HTR-8/SVneo (cell line): ENCODE data around the gene TMEM163.
"Not testable (repeated sequence)": the region's sequence is repeated elsewhere in the genome, so short reads cannot be mapped to it uniquely, and the experiment has no call there.

Experiments
- DNase-seq: peaks from one replicate; pipeline ENCODE4 v3.0.0; 2011; ENCODE audit warnings: low spot score, mixed read lengths; ENCODE audit not compliant: insufficient read length
- FAIRE-seq: peaks from 2 replicates; lab custom pipeline; 2011; peaks lifted over from hg19 to GRCh38; lab: Jason Lieb, UNC

TMEM163 gene

DNA sequence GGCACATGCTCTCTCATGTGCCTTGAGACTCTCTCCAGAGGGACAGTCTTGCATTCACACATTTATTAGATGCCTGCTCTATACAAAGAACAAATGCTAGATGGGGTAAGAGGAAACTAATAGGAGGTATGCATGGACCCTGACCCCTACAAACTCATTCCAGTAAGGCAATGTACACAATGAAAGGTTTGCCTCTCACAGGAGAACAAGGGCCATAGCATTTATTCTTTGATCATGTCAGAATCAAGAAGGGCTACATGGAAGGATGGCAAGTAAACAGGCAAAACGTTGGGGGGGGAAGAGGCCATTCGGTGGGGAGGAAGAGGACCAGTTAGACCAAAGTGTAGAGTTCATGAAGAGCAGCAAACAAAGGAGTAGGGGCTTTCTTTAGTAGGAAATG lies 130.2 kb downstream of the TMEM163 start:
- DNase-seq (no peak), FAIRE-seq (no peak)

DNA sequence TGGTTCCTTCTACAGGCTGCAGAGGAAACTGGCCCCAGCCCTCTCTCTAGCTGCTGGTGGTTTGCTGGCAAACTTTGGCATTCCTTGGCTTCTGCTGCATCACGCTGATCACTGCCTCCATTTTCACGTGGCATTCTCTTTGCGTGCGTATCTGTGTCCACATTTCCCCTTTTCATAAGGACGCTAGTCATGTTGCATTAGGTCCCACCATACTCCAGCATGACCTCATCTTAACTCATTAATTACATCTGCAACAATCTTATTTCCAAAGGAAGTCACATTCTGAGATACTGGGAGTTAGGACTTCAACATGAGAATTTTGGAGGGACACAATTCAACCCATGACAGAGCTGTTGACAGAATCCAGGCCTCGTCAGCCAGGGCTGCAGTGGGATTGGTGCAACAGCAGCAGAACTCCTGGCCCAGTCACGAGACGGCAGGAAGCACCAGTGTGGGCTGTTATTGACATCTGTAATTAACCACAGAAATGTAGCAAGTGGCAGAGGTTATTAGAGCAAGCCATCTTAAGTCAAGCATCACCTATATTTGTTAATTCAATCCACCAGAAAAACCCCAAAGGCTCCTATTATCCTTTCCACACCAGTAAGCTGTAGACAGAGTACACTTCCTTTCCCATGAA lies 132.4 kb downstream of the TMEM163 start:
- DNase-seq: no peak

DNA sequence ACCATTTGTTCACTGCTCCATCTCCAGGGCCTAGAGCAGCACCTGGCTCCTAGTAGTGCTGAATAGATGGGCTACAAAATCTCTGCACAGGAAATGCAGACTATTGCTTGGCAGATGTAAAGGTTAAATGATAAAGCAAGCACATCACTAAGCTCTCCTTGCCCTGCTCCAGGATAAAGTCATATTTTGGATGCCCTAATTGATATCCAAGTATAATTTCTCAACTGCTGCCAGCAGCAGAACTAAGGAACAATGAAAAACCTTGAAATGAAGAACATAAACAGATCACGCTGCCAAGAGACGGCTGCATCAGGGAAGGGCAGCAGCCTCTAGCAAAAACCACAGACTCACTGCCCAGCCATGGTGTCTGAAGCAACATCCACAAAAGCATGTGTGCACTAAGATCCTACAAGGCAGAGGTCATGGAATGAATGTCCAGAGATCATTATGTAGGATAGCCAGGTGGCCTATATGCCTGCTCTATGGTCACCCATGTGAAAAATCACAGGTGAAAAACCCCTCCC lies 134.7 kb downstream of the TMEM163 start:
- FAIRE-seq (no peak), DNase-seq (no peak)

More for the DNA sequence above, 132.4 kb downstream of the TMEM163 start:
- no peak for FAIRE-seq

DNA sequence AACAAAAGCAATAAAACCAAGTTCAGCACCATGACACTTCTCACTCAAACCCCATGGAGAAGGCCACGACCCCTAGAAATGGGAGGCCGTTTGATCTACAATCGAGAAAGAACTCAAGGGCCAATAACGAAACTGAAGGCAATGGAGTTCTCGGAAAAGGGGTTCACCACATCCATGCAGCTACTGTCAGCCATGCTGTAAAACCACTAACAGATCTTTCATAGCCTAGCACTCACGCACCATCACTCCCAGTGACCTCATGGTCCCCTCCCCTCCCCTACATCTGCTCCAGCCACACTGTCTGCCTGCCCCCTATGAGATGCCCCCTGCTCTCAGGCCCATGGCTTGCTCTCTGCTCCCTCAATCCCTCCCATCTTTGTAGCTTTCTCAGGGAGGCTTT lies 135.3 kb downstream of the TMEM163 start:
- no peak for FAIRE-seq
- DNase-seq: no peak

DNA sequence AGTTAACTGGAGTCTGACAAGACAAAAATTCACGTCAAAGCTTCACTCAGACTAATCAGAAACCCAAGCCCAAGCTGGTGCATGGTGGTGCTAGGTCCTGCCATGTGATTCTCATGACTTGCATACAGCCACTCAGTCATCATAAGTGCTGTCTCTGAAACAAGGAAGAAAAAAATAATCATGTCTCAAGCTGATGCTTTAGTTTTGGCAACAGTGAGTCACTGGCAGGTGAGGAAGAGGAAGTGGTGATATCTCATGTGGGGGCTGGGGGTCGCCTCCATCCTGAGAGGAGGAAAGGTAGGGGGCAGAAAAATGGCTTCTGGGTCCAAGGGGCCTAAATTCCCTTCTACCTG lies 136.3 kb downstream of the TMEM163 start:
- no peak for DNase-seq

DNA sequence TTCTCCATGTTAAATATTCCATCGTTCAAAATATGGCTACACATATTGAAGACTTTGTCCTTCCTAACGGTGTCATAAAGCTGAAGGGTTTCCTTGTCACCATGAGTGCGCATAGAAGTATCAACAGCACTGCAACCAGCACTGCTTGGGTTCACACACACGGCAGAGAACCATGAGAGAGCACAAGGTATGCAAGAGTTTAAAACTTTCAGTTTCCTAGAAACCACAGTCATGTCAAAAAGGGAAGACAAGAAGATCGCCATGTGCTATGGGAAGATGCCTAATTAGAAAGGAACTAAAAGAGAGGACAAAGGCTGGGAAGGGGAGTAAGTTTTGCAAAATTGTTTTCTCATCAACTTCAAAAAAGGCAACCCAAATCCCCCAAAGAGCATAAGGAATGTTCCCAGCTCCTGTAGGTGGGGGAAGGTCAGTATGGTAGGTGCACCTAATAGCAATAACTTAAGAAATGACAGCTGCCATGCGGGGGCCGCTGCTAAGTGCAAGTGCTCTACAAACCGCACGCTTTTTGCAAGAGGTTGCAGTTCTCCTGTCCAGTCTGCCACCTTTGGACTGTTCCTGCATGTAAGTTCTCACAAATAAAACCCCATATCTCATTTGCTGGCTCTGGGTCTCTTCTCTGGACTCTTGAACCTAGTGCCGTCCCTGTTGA lies 136.8 kb downstream of the TMEM163 start:
- DNase-seq (no peak), FAIRE-seq (no peak)

More for the DNA sequence above, 136.3 kb downstream of the TMEM163 start:
- no peak for FAIRE-seq

DNA sequence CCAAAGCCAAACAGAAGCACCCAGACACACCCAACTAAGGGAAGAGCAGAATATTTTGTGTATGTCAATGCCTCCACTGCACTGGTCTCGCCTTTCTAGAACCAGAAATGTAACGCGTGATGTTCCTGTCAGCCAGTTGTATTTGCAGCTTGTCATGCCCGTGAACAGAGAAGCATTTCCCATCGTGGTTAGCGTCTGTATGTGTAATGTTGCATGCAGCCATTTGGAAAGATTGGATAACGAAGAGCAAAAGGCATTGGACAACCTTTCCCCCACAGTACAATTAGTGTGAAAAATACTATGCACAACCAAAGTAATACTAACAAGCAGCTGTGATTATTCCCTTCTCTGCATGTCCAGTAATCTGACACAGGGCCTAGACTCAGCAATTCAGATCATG lies 140.5 kb downstream of the TMEM163 start:
- DNase-seq (no peak), FAIRE-seq (no peak)

DNA sequence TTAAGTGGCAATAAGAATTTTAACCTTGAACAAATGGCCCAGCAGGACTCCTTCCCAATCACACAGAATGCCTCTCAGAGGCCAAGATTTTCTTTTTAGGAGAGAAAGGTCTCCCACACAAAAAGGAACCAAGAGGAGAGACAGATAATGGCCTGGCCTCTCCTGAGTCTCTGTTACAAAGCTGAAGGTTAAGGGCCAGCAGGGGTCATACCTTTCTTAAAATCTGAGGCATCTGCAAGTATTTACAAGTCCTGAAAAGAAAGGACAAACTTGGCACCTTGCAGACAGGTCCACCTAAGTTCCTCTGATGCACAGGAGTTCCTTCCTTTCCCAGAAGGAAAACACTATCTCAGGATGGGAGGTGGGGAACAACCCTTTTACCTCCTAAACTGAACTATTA lies 142.3 kb downstream of the TMEM163 start:
- FAIRE-seq (no peak), DNase-seq (no peak)

DNA sequence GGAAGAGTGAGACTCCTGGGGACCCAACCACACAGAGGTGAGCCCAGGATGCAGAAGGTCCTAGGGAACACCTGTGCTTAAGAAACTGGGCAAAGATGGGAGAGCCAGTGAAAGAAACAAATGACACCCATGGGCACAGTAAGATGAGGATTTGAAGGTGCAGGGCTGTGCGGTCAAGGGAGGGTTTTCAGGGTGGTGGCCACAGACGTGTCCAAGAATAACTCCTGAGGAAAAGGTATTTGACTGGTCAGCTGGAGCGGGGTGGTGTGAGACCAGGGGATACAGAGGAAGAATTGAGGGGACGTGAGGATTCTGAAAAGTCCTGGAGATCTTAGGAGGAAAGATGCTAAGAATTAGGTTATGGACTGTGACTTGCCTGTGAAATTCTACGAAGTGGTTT lies 142.9 kb downstream of the TMEM163 start:
- DNase-seq (no peak), FAIRE-seq (no peak)

DNA sequence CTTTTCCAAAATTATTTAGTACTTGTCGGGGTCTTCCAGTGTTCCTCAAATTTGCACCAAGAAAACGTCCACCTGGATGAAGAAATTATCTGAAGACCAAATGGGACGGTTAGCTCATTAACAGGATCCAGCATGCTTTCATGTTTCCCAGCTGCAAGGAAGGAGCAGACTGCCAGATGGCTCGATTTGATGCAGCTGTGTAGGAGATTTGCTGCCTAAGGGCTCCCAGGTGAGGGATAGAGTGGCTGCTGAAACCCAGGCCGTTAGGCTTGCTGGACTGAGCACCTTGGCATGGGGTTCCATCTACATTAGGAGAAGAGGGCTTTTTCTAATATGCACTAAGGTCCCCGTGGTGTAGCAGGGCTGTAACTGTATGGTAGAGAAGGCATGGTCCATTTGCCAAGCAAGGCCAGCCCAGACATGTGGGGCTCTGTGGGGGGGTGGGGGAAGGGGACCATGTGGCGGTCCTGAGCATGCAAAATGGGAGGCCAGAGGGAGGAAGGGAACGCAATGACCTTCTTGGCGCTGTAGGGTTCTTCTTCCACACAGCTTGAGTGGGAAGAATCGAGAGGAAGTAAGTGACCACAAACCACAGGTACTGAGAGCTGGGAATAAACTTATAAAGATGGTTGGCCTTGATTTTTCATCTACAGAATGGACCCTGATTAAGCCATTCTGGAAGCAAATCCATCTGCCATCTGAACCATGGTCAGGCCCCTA lies 144.0 kb downstream of the TMEM163 start:
- no peak for DNase-seq
- FAIRE-seq: no peak

DNA sequence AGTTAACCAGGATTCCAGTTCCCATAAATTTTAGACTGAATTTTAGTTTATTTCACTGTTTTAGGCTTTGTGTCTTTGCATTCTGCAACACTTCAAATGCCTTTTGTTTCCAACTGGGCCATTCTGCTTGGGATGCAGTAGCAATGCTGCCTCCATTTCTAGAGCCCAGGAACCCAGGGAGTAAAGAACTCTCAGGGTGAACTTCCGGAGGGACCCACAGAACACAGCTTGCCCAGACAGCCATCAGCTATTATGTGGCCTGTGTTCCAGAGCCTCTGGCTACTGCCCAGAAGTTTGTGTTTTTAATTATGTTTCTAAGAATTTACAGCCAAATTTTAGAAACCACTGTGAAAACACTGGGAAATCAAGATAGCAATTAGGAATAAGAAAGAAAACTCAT lies 145.1 kb downstream of the TMEM163 start:
- FAIRE-seq: no peak

DNA sequence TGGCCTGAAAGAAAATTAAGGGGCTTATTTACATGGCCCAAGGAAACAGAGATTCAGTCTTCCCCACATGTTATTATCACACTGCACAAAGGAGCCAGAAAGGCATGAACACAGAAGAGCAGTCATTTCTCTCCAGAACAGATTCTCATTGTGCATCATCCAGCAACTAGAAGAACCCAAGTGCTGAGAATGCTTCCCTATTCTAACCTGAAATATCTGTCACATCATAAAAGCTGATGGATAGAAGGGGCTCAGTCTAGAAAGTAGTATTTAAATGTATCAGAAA lies 145.8 kb downstream of the TMEM163 start:
- DNase-seq (no peak), FAIRE-seq (no peak)

More for the DNA sequence above, 145.1 kb downstream of the TMEM163 start:
- DNase-seq: no peak

DNA sequence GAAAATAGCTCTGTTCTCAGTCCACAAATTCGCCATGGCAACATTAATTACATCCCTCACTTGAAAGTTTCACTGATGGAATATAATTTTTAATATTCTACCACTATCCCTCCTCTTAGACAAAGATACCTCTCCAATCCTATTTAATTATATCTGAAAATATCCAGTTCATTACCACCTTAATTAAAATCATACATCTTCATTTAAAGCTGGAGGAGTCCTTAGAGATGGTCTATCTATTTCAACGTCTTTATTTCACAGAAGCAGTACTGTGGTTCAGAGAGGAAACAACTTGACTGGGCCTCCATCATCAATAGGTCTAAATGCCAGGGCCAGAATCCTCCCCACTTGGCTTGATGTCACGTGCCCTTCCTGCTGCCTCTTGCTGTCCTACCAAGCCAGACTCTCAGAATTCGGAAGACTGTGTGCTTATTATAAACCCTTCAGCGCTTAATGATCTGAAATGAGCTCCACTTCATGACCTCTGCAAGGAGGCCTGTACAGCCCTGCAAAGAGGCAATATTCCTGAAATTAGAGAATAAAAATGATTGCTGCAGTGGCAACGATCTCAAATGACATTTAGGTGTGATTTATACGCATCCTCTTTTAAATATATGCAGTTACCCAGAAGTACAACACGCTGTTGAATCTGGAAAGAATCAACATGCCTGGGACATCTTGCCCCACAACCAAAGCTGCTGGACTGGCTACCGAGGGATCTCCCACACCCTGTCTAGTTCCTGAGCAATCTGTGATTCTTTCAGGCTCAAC lies 146.3 kb downstream of the TMEM163 start:
- FAIRE-seq (no peak), DNase-seq (no peak)

DNA sequence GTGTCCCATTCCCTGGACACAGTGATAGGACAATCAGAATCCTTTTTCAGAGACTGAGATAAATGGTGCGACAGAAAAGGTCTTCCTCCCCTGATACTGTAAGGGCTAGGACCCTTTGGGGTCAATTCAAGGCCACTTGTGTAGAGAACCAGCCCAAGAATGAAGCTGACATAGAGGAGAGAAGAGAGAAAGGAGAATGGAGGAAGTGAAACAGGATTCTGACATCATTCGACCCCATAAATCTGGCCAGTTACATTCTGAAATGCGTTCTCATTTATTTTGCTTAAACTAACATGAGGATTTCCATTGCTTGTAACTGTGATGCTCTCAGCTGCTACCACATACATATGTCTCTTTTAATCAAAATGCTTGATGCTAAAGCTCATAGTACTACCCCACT lies 148.1 kb downstream of the TMEM163 start:
- DNase-seq (no peak), FAIRE-seq (no peak)

DNA sequence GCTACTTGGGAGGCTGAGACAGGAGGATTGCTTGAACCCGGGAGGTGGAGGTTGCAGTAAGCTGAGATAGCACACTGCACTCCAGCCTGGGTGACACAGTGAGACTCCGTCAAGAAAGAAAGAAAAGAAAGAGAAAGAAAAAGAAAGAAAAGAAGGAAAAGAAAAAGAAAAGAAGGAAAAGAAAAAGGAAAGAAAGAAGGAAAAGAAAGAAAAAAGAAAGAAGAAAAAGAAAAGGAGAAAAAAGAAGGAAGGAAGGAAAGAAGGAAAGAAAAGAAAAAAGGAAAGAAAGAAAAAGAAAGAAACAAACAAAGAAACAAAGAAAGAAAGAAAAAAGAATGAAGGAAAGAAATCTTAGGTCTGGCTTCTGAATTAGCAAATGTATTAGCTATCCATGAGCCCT lies 150.4 kb downstream of the TMEM163 start:
- FAIRE-seq (no peak), DNase-seq (no peak)

DNA sequence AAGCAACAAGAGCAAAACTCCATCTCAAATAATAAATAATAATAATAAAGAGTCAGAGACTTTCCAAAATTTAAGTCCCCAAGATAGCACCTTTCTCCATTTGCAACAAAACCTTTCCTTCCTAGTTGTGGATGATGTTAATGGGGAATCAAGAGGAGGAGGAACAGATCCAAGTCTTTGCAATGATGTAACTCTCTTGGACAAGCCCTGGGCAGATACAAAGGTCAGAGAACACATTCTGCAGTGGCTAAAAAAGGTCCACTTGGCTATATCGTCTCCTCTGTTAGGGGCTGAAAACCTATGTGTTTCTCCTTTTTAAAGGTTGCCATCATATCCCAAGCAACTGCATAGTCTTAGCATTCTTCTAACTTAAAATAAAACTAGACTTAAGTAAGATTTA lies 151.1 kb downstream of the TMEM163 start:
- FAIRE-seq (no peak), DNase-seq (no peak)

DNA sequence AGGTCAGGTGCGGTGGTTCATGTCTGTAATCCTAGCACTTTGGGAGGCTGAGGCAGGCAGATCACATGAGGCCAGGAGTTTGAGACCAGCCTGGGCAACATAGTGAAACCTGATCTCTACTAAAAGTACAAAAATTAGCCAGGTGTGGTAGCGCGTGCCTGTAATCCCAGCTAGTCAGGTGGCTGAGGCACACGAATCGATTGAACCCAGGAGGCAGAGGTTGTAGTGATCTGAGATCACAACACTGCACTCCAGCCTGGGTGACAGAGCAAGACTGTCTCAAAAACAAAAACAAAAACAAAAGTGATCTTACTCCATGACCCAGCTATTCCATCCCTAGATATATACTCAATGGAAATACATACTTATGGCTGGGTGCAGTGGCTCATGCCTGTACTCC lies 153.8 kb downstream of the TMEM163 start:
- not testable (repeated sequence) for FAIRE-seq, DNase-seq

DNA sequence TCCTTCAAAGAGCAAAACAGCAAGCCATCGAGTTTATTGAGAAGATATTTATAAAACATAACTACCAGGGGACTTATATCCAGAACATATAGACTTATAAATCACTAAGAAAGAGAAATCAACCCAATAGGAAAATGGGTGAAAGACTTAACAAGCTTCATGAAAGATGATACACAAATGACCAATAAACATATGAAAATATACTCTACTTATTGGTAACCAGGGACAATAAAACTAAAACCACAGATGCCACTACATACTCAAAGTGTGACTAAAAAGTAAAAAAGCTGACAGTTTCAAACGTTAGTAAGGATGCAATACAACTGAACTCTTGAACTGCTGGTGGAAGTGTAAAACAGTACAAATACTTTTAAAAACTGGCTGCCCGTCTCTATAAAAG lies 154.3 kb downstream of the TMEM163 start:
- DNase-seq: no peak
- FAIRE-seq: no peak

DNA sequence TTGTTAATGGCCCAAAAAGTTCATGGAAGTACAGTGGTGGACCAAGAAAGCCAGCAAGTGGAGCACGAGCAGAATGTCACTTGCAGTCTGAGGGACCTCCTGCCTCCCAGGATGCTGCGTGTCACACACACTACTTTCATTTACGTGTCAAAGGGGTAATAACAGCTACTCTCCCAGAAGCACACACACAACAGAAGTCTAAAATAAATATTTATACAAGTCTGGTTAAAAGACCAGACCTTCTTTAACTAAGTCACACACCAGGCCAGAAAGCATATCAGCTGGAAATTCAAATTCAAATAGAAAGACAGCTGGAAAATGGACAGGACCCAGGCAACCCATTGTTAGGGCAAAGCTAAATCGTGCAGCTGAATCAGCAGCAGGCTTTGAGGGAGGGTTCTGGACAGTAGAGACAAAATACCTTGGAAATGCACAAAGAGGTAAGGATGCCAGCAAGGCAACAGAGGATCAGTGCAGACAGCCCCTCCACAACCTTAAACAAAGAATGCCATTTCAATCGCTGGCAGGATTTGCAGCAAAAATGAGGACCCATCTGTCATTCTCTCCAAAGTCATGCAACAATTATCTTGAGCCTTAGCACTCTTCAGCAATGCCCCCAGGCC lies 160.5 kb downstream of the TMEM163 start:
- DNase-seq: no peak

DNA sequence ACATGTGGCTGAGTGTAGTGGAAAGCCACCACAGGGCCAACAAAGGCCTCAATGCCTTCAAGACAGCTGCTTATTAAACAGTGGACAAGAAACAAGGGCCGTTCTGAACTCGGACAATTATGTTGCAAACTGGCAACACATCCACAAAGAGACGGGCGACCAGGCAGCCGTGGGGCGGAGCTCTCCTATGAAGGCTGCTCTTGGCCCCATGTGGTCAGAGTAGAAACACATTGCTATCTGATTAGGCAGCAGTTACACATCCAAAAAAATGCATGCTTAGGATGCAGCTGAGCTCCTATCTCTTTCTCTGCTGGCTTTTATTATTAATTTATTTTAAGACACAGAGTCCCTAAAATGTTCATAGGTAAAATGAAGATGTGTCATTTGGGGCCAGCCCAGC lies 163.4 kb downstream of the TMEM163 start:
- FAIRE-seq (no peak), DNase-seq (no peak)

More for the DNA sequence above, 160.5 kb downstream of the TMEM163 start:
- FAIRE-seq: no peak
